ENCODE data around the gene AQP10. TPM values are rescaled to one million over a fixed set of nuclear protein-coding genes. Genes with fewer than 3 reads are reported as not detected.

AQP10 gene
- total and polyA plus RNA-seq, 9 of the 15 experiments (the other 6 are each of a cell fraction or from before 2014, with no cell fraction given): 0.37 to 9.7 (median 1.9) TPM

DNA sequence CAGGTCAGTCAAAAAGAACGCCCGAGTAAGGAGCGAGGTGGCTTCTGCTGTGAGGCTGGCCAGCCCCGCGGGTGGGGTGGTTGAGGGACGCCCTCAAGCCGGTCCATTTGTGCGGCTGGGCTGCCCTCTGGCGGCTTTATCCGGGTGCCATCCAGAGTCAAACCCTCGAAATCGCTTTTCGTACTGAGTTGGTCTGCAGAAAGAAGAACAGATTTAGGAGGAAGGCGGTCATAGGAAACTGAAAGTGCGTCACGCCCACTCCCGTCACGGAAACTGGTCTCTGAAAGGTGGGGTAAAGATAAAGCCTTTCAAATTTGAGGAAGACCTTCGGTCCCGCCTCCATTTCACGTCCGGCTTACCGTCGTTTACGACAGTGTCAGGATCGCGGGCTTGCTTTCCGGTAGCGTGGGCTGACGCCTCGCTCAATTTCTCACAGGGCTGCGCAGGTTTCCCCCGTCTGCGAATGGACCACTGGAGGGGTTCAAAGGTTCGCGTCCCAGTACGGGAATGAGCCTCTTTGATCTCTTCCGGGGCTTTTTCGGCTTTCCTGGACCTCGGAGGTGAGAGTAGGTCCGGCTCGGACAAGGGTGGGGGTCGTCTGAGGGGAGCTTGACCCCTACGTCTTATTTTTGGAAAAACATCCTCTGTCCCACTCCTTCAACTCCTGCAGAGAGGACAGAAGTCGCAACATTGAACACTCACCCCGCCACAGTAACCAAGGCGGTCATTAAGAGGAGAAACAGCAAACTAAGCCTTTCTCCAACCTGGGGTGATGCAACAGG lies 48.5 kb upstream of the AQP10 start, which contains the start of gene HAX1 (continued):
- peak; percentile 95 for TF ChIP-seq DEAF1 (CRISPR knock-in tag; IDR thresholded peaks at IDR 0.05)
- TF ChIP-seq MCM7 (IDR thresholded peaks at IDR 0.05): no peak
- no peak for TF ChIP-seq PPARD (CRISPR knock-in tag; IDR thresholded peaks at IDR 0.05)
- no peak for TF ChIP-seq CHCHD3 (CRISPR knock-in tag; IDR thresholded peaks at IDR 0.05)
- TF ChIP-seq SMARCC2 (IDR thresholded peaks at IDR 0.05; ENCODE audit: low read depth): 0 out of 2 replicates have a peak, but pooled peaks have one; percentile 17
- TF ChIP-seq, protein P1, sequence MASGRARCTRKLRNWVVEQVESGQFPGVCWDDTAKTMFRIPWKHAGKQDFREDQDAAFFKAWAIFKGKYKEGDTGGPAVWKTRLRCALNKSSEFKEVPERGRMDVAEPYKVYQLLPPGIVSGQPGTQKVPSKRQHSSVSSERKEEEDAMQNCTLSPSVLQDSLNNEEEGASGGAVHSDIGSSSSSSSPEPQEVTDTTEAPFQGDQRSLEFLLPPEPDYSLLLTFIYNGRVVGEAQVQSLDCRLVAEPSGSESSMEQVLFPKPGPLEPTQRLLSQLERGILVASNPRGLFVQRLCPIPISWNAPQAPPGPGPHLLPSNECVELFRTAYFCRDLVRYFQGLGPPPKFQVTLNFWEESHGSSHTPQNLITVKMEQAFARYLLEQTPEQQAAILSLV (tag; IDR thresholded peaks at IDR 0.05): no peak
- TF ChIP-seq MBD2 (IDR thresholded peaks at IDR 0.05; ENCODE audit: borderline replicate concordance, low read depth): 0 out of 2 replicates have a peak, but pooled peaks have one; percentile 57
- peak in 1 of 2 experiments; percentile 69; a peak in 2 of 4 replicates for TF ChIP-seq ZMIZ1 (IDR thresholded peaks at IDR 0.05; ENCODE audit: low read depth in 2 of 2, low read length in 2 of 2)
- no peak for TF ChIP-seq ZNF175 (CRISPR knock-in tag; IDR thresholded peaks at IDR 0.05; ENCODE audit: low read depth)
- TF ChIP-seq ZNF740 (CRISPR knock-in tag; IDR thresholded peaks at IDR 0.05): no peak
- TF ChIP-seq ZNF740 (tag; IDR thresholded peaks at IDR 0.05): no peak
- TF ChIP-seq, protein P2, sequence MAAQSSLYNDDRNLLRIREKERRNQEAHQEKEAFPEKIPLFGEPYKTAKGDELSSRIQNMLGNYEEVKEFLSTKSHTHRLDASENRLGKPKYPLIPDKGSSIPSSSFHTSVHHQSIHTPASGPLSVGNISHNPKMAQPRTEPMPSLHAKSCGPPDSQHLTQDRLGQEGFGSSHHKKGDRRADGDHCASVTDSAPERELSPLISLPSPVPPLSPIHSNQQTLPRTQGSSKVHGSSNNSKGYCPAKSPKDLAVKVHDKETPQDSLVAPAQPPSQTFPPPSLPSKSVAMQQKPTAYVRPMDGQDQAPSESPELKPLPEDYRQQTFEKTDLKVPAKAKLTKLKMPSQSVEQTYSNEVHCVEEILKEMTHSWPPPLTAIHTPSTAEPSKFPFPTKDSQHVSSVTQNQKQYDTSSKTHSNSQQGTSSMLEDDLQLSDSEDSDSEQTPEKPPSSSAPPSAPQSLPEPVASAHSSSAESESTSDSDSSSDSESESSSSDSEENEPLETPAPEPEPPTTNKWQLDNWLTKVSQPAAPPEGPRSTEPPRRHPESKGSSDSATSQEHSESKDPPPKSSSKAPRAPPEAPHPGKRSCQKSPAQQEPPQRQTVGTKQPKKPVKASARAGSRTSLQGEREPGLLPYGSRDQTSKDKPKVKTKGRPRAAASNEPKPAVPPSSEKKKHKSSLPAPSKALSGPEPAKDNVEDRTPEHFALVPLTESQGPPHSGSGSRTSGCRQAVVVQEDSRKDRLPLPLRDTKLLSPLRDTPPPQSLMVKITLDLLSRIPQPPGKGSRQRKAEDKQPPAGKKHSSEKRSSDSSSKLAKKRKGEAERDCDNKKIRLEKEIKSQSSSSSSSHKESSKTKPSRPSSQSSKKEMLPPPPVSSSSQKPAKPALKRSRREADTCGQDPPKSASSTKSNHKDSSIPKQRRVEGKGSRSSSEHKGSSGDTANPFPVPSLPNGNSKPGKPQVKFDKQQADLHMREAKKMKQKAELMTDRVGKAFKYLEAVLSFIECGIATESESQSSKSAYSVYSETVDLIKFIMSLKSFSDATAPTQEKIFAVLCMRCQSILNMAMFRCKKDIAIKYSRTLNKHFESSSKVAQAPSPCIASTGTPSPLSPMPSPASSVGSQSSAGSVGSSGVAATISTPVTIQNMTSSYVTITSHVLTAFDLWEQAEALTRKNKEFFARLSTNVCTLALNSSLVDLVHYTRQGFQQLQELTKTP (IDR thresholded peaks at IDR 0.05; ENCODE audit: low read depth in 1 of 2, partially characterized antibody in 2 of 2): peak in 1 of 2 experiments; percentile 78
- TF ChIP-seq MEIS2 (IDR thresholded peaks at IDR 0.05; ENCODE audit: partially characterized antibody): peak; percentile 71
